Measurements from ENCODE around the gene HIRIP3. TPM values are rescaled to one million over a fixed set of nuclear protein-coding genes. Genes with fewer than 3 reads are reported as not detected.
"Not testable (repeated sequence)": the region's sequence is repeated elsewhere in the genome, so short reads cannot be mapped to it uniquely, and the experiment has no call there.

HIRIP3 gene, protein sequence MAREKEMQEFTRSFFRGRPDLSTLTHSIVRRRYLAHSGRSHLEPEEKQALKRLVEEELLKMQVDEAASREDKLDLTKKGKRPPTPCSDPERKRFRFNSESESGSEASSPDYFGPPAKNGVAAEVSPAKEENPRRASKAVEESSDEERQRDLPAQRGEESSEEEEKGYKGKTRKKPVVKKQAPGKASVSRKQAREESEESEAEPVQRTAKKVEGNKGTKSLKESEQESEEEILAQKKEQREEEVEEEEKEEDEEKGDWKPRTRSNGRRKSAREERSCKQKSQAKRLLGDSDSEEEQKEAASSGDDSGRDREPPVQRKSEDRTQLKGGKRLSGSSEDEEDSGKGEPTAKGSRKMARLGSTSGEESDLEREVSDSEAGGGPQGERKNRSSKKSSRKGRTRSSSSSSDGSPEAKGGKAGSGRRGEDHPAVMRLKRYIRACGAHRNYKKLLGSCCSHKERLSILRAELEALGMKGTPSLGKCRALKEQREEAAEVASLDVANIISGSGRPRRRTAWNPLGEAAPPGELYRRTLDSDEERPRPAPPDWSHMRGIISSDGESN
- 21.1 TPM for polyA plus RNA-seq (2012; ENCODE audit: low read depth, missing spikeins)

DNA sequence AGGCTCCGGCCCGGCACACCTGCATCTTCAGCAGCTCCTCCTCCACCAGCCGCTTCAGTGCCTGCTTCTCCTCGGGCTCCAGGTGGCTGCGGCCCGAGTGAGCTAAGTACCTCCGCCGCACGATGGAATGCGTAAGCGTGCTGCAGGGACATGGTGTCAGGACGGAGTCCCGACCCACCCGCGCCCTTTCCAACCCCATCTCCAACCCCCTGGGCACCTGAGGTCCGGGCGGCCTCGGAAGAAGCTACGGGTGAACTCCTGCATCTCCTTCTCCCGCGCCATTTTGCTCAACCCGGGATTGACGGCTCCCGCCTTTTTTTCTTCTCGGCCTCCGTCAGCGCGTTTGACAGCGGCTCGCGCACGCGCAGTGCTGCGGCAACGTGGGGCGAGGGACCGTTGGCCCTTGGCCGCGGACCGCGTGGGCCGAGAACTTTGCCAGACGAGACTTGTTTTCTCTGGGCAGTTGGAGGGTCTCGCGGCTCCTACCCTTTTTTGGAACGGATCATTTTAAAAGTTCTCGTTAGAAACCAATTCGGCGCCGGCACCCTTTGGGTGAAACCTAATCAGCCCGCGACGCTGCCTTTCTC lies at the start of gene HIRIP3:
Gene HIRIP3, minus strand, starts transcription at position 294 of the 587 bp plus-strand sequence. Its CDS starts 12 bp downstream, at position 282.
- TF ChIP-seq POLR2AphosphoS5 (IDR thresholded peaks at IDR 0.05; ENCODE audit: low read depth, low read length) (peak; percentile 18; the same call in 1 of the 2 replicates), POU2F2 (IDR thresholded peaks at IDR 0.05; ENCODE audit: low read depth, low read length) (no peak), SPI1 (IDR thresholded peaks at IDR 0.05; ENCODE audit: low read depth, low read length) (no peak), TAF1 (IDR thresholded peaks at IDR 0.05; ENCODE audit: low read depth, low read length) (peak; percentile 82), PAX5 (IDR thresholded peaks at IDR 0.05; ENCODE audit: insufficient read depth, low read length, severe bottlenecking) (no peak), POLR2A (IDR thresholded peaks at IDR 0.05; ENCODE audit: low read depth, low read length) (no peak; the same call in 1 of the 2 replicates)
- no peak for FAIRE-seq
- DNase-seq (ENCODE audit: insufficient read length, low spot score), result peak; percentile 91

DNA sequence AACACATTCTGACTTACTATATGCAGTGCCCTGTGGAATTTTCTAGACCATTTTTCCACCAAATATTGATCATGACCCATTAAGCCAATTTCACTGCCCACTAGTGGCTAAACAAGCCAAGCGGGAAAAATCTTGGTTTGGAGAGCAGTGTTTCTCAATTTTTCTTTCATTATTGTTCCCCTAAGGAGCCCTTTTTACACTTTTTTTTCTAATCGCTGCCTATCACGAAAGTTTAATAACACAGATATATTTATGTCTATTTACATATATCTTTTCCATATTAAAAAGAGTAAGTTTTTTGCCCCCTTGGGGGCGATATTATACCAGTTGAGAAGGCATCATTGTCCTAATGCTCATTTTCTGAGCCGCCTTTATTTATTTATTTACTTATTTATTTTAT lies 46.4 kb upstream of the HIRIP3 start:
- TF ChIP-seq POLR2AphosphoS5 (IDR thresholded peaks at IDR 0.05; ENCODE audit: low read depth, low read length) (no peak), PAX5 (IDR thresholded peaks at IDR 0.05; ENCODE audit: insufficient read depth, low read length, severe bottlenecking) (no peak), TAF1 (IDR thresholded peaks at IDR 0.05; ENCODE audit: low read depth, low read length) (no peak), SPI1 (IDR thresholded peaks at IDR 0.05; ENCODE audit: low read depth, low read length) (no peak), POU2F2 (IDR thresholded peaks at IDR 0.05; ENCODE audit: low read depth, low read length) (no peak), POLR2A (IDR thresholded peaks at IDR 0.05; ENCODE audit: low read depth, low read length) (no peak)
- no peak for DNase-seq (ENCODE audit: insufficient read length, low spot score)
- FAIRE-seq, result no peak

DNA sequence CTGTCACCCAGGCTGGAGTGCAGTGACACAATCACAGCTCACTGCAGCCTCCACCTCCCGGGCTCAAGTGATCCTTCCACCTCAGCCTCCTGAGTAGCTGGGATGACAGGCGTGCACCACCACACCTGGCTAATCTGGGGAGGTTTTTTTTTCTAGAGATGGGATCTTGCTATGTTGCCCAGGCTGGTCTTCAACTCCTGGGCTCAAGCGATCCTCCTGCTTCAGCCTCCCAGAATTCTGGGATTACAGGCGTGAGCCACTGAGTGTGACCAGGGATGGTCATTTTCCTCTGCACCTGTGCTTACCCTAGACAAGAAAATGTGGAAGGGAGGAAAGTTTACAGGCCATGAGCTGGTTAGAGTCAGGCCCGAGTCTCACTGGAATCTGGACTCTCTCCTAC lies 45.3 kb upstream of the HIRIP3 start:
- FAIRE-seq; DNase-seq (ENCODE audit: insufficient read length, low spot score): not testable (repeated sequence)

DNA sequence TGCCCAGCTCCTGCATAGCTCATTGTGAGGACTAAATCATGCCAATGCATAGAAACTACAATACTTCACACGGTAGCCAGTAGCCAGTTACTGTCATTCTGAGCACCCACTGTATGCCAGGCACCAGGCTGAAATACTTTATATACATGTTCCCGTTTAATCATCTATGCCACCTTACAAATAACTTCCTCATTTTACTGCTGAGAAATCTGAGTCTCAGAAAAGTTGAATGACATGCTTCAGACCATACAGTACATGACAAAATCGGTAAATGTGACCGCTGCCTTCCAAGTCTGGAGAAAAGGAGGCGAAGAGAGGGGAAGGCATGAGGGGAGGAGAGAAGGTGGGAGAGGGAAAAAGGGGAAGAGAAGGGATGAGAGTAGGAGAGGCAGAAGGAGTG lies 44.8 kb upstream of the HIRIP3 start:
- TF ChIP-seq POU2F2 (IDR thresholded peaks at IDR 0.05; ENCODE audit: low read depth, low read length) (no peak), PAX5 (IDR thresholded peaks at IDR 0.05; ENCODE audit: insufficient read depth, low read length, severe bottlenecking) (no peak), POLR2AphosphoS5 (IDR thresholded peaks at IDR 0.05; ENCODE audit: low read depth, low read length) (no peak), POLR2A (IDR thresholded peaks at IDR 0.05; ENCODE audit: low read depth, low read length) (no peak), SPI1 (IDR thresholded peaks at IDR 0.05; ENCODE audit: low read depth, low read length) (no peak), TAF1 (IDR thresholded peaks at IDR 0.05; ENCODE audit: low read depth, low read length) (no peak)
- FAIRE-seq, result no peak
- DNase-seq (ENCODE audit: insufficient read length, low spot score), result no peak

DNA sequence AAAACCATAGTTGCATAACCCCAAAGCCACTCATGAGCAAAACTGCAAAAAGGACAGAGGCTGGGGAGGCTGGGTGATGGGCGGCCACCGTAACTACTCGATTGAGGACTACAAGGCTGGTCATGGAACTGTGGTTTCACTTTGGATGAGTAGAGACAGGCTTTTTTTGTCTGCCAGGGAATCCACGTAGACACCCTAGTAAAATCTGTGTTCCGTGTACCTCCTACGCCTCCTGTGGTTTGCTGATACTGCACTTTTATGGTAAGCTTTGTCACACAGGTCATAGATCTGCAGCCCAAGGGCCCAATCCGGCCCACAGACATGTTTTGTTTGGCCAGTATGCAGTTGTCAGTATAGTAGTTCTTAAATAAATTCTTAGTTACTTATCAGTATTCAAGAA lies 37.9 kb upstream of the HIRIP3 start:
- FAIRE-seq, result no peak
- TF ChIP-seq POLR2A (IDR thresholded peaks at IDR 0.05; ENCODE audit: low read depth, low read length), result no peak
- TF ChIP-seq POLR2AphosphoS5 (IDR thresholded peaks at IDR 0.05; ENCODE audit: low read depth, low read length), result no peak
- TF ChIP-seq SPI1 (IDR thresholded peaks at IDR 0.05; ENCODE audit: low read depth, low read length), result no peak
- no peak for TF ChIP-seq POU2F2 (IDR thresholded peaks at IDR 0.05; ENCODE audit: low read depth, low read length)
- TF ChIP-seq PAX5 (IDR thresholded peaks at IDR 0.05; ENCODE audit: insufficient read depth, low read length, severe bottlenecking), result no peak
- TF ChIP-seq TAF1 (IDR thresholded peaks at IDR 0.05; ENCODE audit: low read depth, low read length), result no peak
- DNase-seq (ENCODE audit: insufficient read length, low spot score), result no peak

DNA sequence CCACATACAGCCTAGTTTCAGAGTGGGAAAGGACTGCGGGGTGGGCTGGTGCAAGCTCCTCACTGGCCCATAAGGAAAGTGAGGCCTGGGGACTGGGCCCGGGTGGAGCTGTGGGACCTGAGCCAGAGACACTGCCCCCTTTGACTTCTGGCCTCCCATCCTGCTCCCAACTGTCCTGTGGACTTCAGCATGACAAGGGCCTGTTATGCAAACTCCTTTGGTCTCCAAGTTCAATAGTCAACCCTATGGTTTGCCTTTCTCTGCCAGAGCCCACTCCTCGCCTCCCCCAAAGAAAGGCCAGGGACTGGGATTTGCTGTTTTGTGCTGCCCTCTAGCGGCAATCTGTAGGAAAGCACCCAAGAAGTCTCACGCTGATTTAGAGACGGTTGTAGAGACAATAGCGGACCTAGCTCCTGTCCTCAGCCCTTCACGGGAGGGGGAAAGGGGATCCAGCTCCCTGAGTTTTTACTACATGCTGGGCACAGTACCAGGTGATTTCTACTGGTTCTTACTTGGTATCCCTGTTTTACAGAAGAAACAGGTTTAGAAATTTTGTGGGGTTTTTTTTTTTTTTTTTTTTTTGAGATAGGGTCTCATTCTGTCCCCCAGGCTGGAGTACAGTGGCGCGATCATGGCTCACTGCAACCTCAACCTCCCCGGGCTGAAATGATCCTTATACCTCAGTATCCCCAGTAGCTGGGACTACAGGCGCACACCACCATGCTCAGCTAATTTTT lies 36.8 kb upstream of the HIRIP3 start:
- no peak for TF ChIP-seq SPI1 (IDR thresholded peaks at IDR 0.05; ENCODE audit: low read depth, low read length)
- TF ChIP-seq POU2F2 (IDR thresholded peaks at IDR 0.05; ENCODE audit: low read depth, low read length), result no peak
- no peak for TF ChIP-seq TAF1 (IDR thresholded peaks at IDR 0.05; ENCODE audit: low read depth, low read length)
- no peak for TF ChIP-seq POLR2AphosphoS5 (IDR thresholded peaks at IDR 0.05; ENCODE audit: low read depth, low read length)
- TF ChIP-seq PAX5 (IDR thresholded peaks at IDR 0.05; ENCODE audit: insufficient read depth, low read length, severe bottlenecking), result no peak
- no peak for TF ChIP-seq POLR2A (IDR thresholded peaks at IDR 0.05; ENCODE audit: low read depth, low read length)
- no peak for DNase-seq (ENCODE audit: insufficient read length, low spot score)
- peak; percentile 16 for FAIRE-seq

DNA sequence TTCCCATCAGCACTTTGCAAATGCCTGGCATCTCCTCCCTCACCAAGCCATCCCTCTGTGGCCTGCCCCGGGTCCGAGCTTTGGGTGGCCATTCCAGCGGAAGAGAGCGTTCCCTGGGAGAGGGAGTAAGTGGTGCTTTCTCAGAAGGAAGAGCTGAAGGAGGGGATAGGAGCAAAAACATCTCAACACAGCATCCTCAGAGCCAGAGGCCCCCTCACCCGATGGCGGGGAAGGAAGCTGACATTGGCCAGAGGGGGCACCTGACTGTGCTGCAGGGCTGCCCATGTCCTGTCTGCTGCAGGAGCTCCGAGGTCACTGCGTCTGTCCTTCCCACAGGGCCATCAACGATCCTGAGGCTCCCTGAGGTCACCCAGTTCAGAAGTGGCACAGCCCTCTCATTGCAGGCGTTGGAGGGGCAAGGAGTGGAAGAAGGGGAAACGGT lies 36.1 kb upstream of the HIRIP3 start:
- TF ChIP-seq POLR2AphosphoS5 (IDR thresholded peaks at IDR 0.05; ENCODE audit: low read depth, low read length) (no peak), TAF1 (IDR thresholded peaks at IDR 0.05; ENCODE audit: low read depth, low read length) (no peak), POLR2A (IDR thresholded peaks at IDR 0.05; ENCODE audit: low read depth, low read length) (no peak), SPI1 (IDR thresholded peaks at IDR 0.05; ENCODE audit: low read depth, low read length) (no peak), POU2F2 (IDR thresholded peaks at IDR 0.05; ENCODE audit: low read depth, low read length) (no peak), PAX5 (IDR thresholded peaks at IDR 0.05; ENCODE audit: insufficient read depth, low read length, severe bottlenecking) (no peak)
- no peak for FAIRE-seq
- no peak for DNase-seq (ENCODE audit: insufficient read length, low spot score)

DNA sequence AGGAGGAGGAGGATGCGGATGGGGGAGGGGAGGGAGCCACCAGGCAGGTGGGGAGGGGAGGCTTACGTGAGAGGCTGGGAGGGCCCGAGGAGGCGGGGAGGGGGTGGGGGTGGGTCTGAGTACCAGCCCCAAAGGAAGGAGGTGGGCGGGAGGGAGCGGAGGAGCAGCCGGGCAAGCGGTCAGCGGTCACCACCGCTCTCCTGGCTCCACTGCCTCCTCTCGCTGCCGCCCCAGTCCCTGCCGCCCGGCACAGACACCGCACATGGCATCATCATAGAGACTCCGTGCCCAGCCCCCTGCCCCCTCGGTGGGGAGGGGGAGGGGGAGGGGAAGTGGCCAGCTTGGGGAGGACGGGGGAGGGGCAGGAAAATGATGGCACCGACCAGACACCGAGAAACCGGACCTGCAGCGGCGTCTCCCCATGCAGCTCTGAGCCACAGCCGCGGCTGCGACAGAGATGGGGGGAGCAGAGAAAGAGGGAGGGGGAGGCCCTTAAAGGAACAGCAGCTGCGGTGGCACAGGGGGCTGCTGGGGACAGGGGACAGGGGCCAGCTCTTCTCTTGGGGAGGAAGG lies 35.5 kb upstream of the HIRIP3 start, which contains the start of gene TLCD3B:
Gene TLCD3B, minus strand, starts transcription at position 431 of the 573 bp plus-strand sequence. CDS start 744 bp downstream, outside the sequence.
- TF ChIP-seq TAF1 (IDR thresholded peaks at IDR 0.05; ENCODE audit: low read depth, low read length) (no peak), POU2F2 (IDR thresholded peaks at IDR 0.05; ENCODE audit: low read depth, low read length) (no peak), POLR2AphosphoS5 (IDR thresholded peaks at IDR 0.05; ENCODE audit: low read depth, low read length) (no peak), POLR2A (IDR thresholded peaks at IDR 0.05; ENCODE audit: low read depth, low read length) (no peak), PAX5 (IDR thresholded peaks at IDR 0.05; ENCODE audit: insufficient read depth, low read length, severe bottlenecking) (no peak), SPI1 (IDR thresholded peaks at IDR 0.05; ENCODE audit: low read depth, low read length) (no peak)
- DNase-seq (ENCODE audit: insufficient read length, low spot score) (no peak), FAIRE-seq (no peak)
